SKM-1 (cell line): ENCODE measurements around the gene GALNT8.
"Not testable (repeated sequence)": the region's sequence is repeated elsewhere in the genome, so short reads cannot be mapped to it uniquely, and the experiment has no call there.

Experiments
- DNase-seq: peaks from one replicate; lab custom pipeline; 2025; ENCODE audit not compliant: unreplicated experiment; lab: John Stamatoyannopoulos, UW

Gene GALNT8

GRCh38 chr12:4743046-4743445 lies 22.8 kb downstream of the GALNT8 start:
- DNase-seq: no peak

- no peak for DNase-seq
Observed at GRCh38 chr12:4744709-4745108, 24.5 kb downstream of the GALNT8 start.

- no peak for DNase-seq
Observed at GRCh38 chr12:4745249-4745648, 25.0 kb downstream of the GALNT8 start.

GRCh38 chr12:4751654-4752053 lies 31.5 kb downstream of the GALNT8 start:
- not testable (repeated sequence) for DNase-seq

GRCh38 chr12:4762773-4763172 lies 42.6 kb downstream of the GALNT8 start:
- DNase-seq: no peak

GRCh38 chr12:4763549-4763948 lies 43.3 kb downstream of the GALNT8 start:
- DNase-seq: no peak

GRCh38 chr12:4766445-4766844 lies 46.2 kb downstream of the GALNT8 start:
- no peak for DNase-seq

GRCh38 chr12:4767186-4767585 lies 47.0 kb downstream of the GALNT8 start:
- no peak for DNase-seq

- no peak for DNase-seq
Observed at GRCh38 chr12:4768341-4768740, 48.1 kb downstream of the GALNT8 start.

GRCh38 chr12:4769073-4769472 lies 48.9 kb downstream of the GALNT8 start:
- DNase-seq: no peak

- no peak for DNase-seq
Observed at GRCh38 chr12:4771172-4771959, 51.2 kb downstream of the GALNT8 start.

GRCh38 chr12:4771960-4772566 lies 51.9 kb downstream of the GALNT8 start:
- DNase-seq: no peak

- DNase-seq: no peak
Observed at GRCh38 chr12:4775936-4776335, 55.7 kb downstream of the GALNT8 start.

GRCh38 chr12:4779749-4780148 lies 59.5 kb downstream of the GALNT8 start:
- DNase-seq: no peak

GRCh38 chr12:4780641-4781611 lies 60.7 kb downstream of the GALNT8 start:
- no peak for DNase-seq

- no peak for DNase-seq
Observed at GRCh38 chr12:4784404-4785054, 64.3 kb downstream of the GALNT8 start.

GRCh38 chr12:4786795-4787194 lies 66.6 kb downstream of the GALNT8 start:
- DNase-seq: no peak

GRCh38 chr12:4787965-4788364 lies 67.8 kb downstream of the GALNT8 start:
- DNase-seq: no peak

GRCh38 chr12:4789776-4790175 lies 69.6 kb downstream of the GALNT8 start:
- DNase-seq: no peak

- no peak for DNase-seq
Observed at GRCh38 chr12:4791497-4791896, 71.3 kb downstream of the GALNT8 start.

GRCh38 chr12:4794491-4794890 lies 74.3 kb downstream of the GALNT8 start:
- DNase-seq: no peak
